OCI-LY3 (cell line): ENCODE data around the gene CLDN9.

Source experiments
- CTCF ChIP-seq: fragments of 200-600, 300-600 bp; sonication (generic); IDR thresholded peaks from 2 replicates; pipeline ENCODE4 v1.5.1; 2014; ENCODE audit warnings: antibody characterized with exemption, low read length, low read depth
- EZH2phosphoT487 ChIP-seq: fragments of 200-600 bp; shearing (Covaris generic); IDR thresholded peaks from 2 replicates; pipeline ENCODE4 v1.6.1; 2018; ENCODE audit warnings: antibody characterized with exemption, mixed run types, low read depth

- TF ChIP-seq CTCF: no peak
- TF ChIP-seq EZH2phosphoT487: no peak
These were observed 40.5 kb upstream of the CLDN9 start for GRCh38 chr16:2971985-2972784.
